ENCODE data around the gene ADPGK. TPM values are rescaled to one million over a fixed set of nuclear protein-coding genes. Genes with fewer than 3 reads are reported as not detected.

ADPGK gene
- total RNA-seq, 4 donors from 2014 or later: 39.8 to 81.3 (median 52.7) TPM

DNA sequence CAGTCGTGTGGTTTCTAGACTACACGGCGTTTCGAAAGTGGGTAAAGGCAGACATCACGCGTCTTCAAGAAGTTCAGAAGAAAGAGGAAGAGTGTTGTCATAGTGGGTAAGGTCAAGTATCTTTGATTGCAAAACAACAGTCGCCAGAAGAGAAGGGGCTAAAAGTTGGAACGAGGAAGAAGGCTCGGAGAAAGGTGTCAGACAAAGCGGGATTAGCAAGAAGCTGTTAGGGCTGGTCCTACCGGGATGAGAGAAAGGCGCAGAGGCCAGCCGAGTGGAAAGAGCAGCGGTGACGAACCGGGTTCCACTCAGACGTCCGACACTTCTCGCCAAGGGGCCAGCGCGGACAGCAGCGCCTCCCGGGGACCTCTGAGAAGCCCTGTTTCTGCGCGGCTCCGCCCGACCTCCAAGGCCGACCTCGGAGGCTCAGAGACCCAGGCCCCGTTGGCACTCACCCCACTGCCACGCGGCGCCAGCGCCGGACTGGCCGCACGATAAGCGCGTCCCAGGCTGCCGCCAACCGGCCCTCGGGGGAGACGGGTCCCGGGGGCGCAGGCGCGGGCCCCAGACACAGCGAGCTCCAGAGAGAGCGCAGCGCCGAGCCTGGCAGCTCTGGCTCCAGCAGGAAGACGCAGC lies 436 bp downstream of the ADPGK start:
- peak in 1 of 2 donors; percentile 85 for DNase-seq (ENCODE audit: low spot score in 2 of 2)
- H3K4me1 ChIP-seq: peaks cover 34% of the 10 kb centered on the region
- H3K36me3 ChIP-seq: peaks cover 3% of the 10 kb centered on the region
- TF ChIP-seq, protein P1, sequence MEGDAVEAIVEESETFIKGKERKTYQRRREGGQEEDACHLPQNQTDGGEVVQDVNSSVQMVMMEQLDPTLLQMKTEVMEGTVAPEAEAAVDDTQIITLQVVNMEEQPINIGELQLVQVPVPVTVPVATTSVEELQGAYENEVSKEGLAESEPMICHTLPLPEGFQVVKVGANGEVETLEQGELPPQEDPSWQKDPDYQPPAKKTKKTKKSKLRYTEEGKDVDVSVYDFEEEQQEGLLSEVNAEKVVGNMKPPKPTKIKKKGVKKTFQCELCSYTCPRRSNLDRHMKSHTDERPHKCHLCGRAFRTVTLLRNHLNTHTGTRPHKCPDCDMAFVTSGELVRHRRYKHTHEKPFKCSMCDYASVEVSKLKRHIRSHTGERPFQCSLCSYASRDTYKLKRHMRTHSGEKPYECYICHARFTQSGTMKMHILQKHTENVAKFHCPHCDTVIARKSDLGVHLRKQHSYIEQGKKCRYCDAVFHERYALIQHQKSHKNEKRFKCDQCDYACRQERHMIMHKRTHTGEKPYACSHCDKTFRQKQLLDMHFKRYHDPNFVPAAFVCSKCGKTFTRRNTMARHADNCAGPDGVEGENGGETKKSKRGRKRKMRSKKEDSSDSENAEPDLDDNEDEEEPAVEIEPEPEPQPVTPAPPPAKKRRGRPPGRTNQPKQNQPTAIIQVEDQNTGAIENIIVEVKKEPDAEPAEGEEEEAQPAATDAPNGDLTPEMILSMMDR (IDR thresholded peaks at IDR 0.05): no peak
- TF ChIP-seq EP300 (IDR thresholded peaks at IDR 0.05) (no peak), POLR2A (IDR thresholded peaks at IDR 0.05) (no peak), POLR2AphosphoS5 (IDR thresholded peaks at IDR 0.05) (no peak)
- WGBS: under 1% methylated on average over 28 of the region's 52 CpGs
- peak overlapping the region; percentile 88 for H3K27ac ChIP-seq
- H3K9me3 ChIP-seq: no peaks in the 10 kb centered on the region
- H3K27me3 ChIP-seq: no peaks in the 10 kb centered on the region
- peak overlapping the region; percentile 84 for H3K4me3 ChIP-seq

DNA sequence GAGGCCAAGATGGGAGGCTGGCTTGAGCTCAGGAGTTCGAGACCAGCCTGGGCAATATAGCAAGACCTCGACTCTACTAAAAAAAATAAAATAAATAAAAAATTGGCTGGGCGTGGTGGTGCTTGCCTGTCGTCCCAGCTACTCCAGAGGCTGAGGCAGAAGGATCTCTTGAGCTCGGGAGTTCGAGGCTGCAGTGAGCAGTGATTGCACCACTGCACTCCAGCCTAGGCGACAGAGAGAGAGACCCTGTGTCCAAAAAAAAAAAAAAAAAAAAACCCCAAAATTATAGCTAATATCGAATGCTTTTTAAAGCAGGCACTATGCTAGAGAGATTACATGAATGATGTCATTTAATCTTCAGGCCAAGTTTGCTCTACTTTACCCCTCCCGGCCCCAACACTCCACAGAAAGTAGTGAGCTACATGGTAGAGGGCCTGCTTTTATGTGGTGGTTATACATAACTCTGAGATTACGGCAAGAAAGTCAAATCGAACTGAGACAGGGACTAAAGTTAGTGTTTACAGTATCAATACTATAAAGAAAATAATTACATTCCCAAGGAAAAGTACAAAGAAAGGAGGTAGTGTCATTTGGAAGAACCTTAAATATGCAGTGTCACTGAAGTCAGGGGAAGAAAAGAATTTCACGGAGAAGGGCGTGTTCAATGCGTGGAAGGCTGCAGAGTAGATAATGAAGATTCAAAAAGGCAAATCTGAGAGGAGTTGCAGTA lies 1.1 kb downstream of the ADPGK start:
- H3K4me3 ChIP-seq: peak overlapping the region; percentile 84
- peaks cover 34% of the 10 kb centered on the region for H3K4me1 ChIP-seq
- no peaks in the 10 kb centered on the region for H3K27me3 ChIP-seq
- peak overlapping the region; percentile 88 for H3K27ac ChIP-seq
- peaks cover 3% of the 10 kb centered on the region for H3K36me3 ChIP-seq
- DNase-seq (ENCODE audit: low spot score in 2 of 2): no peak
- 37% methylated on average over 14 of the region's 14 CpGs for WGBS
- H3K9me3 ChIP-seq: no peaks in the 10 kb centered on the region
- TF ChIP-seq, protein P1 (IDR thresholded peaks at IDR 0.05): no peak
- TF ChIP-seq POLR2A (IDR thresholded peaks at IDR 0.05): no peak
- no peak for TF ChIP-seq EP300 (IDR thresholded peaks at IDR 0.05)
- no peak for TF ChIP-seq POLR2AphosphoS5 (IDR thresholded peaks at IDR 0.05)

DNA sequence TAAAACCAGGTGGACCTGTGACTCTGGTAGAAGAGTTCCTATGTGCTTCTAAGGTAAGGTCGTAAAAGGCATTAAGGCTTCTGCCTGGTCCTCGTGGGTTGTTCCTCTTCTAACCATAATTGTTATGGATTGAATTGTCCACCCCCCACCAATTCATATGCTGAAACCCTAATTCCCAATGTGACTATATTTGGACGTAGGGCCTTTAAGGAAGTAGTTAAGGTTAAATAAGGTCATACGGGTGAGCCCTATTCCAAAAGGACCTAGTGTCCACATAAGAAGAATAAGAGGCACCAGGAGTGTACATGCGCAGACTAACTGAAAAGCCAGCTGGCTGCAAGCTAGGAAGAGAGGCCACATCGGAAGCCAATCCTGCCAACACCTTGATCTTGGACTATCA lies 1.9 kb downstream of the ADPGK start:
- WGBS: 79% methylated on average over 6 of the region's 6 CpGs
- no peaks in the 10 kb centered on the region for H3K9me3 ChIP-seq
- no peak overlapping the region for H3K27ac ChIP-seq
- no peaks in the 10 kb centered on the region for H3K27me3 ChIP-seq
- peak overlapping the region; percentile 84 for H3K4me3 ChIP-seq
- H3K4me1 ChIP-seq: peaks cover 34% of the 10 kb centered on the region
- no peak for DNase-seq (ENCODE audit: low spot score in 2 of 2)
- TF ChIP-seq, protein P1 (IDR thresholded peaks at IDR 0.05): no peak
- TF ChIP-seq EP300 (IDR thresholded peaks at IDR 0.05) (no peak), POLR2AphosphoS5 (IDR thresholded peaks at IDR 0.05) (no peak), POLR2A (IDR thresholded peaks at IDR 0.05) (no peak)
- peaks cover 3% of the 10 kb centered on the region for H3K36me3 ChIP-seq

DNA sequence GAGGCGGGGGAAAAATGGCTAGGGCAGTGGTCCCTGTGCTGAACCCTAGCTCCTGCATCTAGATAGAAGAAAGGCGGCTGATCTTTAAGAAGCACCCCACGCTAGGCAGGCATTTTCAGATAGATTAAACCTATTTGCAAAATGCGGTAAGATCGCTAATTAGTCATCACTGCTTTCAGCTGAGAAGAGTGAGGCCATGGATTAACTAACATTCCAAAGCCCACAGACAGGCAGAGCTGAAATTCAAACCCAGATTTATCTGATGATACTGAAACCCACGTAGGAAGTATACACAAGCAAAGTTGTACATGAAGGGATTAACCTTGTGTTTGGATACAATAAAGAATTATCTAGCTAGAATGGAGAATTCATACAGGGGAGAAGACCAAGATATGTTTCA lies 4.8 kb downstream of the ADPGK start:
- Histone ChIP-seq H3K4me1 (peaks cover 23% of the 10 kb centered on the region), H3K4me3 (no peak overlapping the region), H3K9me3 (no peaks in the 10 kb centered on the region), H3K27ac (no peak overlapping the region), H3K36me3 (peaks cover 14% of the 10 kb centered on the region), H3K27me3 (no peaks in the 10 kb centered on the region)
- TF ChIP-seq, protein P1 (IDR thresholded peaks at IDR 0.05): no peak
- no peak for TF ChIP-seq POLR2AphosphoS5 (IDR thresholded peaks at IDR 0.05)
- no peak for TF ChIP-seq POLR2A (IDR thresholded peaks at IDR 0.05)
- TF ChIP-seq EP300 (IDR thresholded peaks at IDR 0.05): no peak
- DNase-seq (ENCODE audit: low spot score in 2 of 2): no peak
- WGBS: 84% methylated on average over 6 of the region's 6 CpGs

DNA sequence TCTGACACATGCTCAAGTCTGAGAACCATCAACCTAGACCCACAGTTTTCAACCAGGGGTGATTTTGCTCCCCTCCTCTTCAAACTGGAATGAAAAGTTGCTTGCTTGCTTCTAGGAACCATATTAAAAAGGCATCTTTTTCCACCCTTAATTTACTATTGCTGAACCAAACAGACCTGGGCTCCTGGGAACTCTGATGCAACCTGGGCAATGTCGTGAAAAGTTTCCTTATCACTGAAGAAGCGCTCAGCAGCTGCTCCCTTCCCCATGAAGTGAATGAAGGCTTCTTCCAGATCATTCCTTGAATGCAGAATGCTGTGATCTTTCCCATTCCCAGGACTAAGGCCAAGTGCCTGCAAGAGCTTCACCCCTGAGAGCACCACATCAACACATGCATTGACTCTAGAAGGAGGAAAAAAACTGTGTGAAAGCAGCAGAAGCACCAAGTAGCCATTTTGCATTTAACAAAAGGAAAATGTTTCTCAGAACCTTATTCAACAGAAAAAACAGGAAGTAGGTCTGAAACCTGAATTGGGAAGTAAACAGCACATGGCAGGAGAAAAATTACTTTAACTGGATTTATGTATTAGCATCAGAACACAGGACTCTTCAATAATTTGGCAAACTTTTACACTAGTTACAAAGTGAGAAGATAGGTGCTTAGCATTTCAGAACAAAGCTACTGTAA lies 8.7 kb downstream of the ADPGK start:
- WGBS: 94% methylated on average over 2 of the region's 2 CpGs
- H3K36me3 ChIP-seq: peaks cover 50% of the 10 kb centered on the region
- TF ChIP-seq, protein P1 (IDR thresholded peaks at IDR 0.05): no peak
- no peak for TF ChIP-seq EP300 (IDR thresholded peaks at IDR 0.05)
- TF ChIP-seq POLR2AphosphoS5 (IDR thresholded peaks at IDR 0.05): no peak
- TF ChIP-seq POLR2A (IDR thresholded peaks at IDR 0.05): no peak

More for the DNA sequence above, 8.7 kb downstream of the ADPGK start:
- no peak overlapping the region for H3K4me3 ChIP-seq
- H3K27ac ChIP-seq: no peak overlapping the region
- no peaks in the 10 kb centered on the region for H3K4me1 ChIP-seq
- no peaks in the 10 kb centered on the region for H3K27me3 ChIP-seq
- DNase-seq (ENCODE audit: low spot score in 2 of 2): no peak
- no peaks in the 10 kb centered on the region for H3K9me3 ChIP-seq
